K562 (cell line): ENCODE data around the gene LMNA. TPM values are rescaled to one million over a fixed set of nuclear protein-coding genes. Genes with fewer than 3 reads are reported as not detected.

Experiments used
- ATAC-seq: fragments of 200-7000 bp; cut with Tn5 transposase; 3 replicates; pipeline ENCODE4 v1.9.1; 2020; ENCODE audit warnings: moderate library complexity
- BruUV-seq: library from RNA; stranded (reverse); fragments of 400-500 nt; replicated peaks from 2 replicates; lab custom pipeline; 2021; lab: Mats Ljungman, UMichigan
- CTCF ChIA-PET: fragments of 300-600 bp; formaldehyde crosslinking; extraction: SDS; loops from one replicate; lab custom pipeline; 2021; ENCODE audit warnings: low intra/inter-chr PET ratio; lab: Yijun Ruan, JAX
- POLR2A ChIA-PET: fragments of 300-600, 350-650 bp; sonication (Branson Sonifier 250); formaldehyde crosslinking; extraction: SDS; loops from one replicate; lab custom pipeline; 2021; ENCODE audit warnings: antibody characterized with exemption, inconsistent platforms; lab: Yijun Ruan, JAX
- DNase-seq, 4 experiments: peaks; one replicate each; pipeline versions ENCODE4 v3.0.0 to v3.0.0-alpha.2; 2011 to 2018; ENCODE audit warnings: low spot score in 3 of 4, mixed read lengths in 3 of 4; ENCODE audit errors: extremely low read depth in 1 of 4
- FAIRE-seq: peaks from 2 replicates; lab custom pipeline; 2011; peaks lifted over from hg19 to GRCh38; lab: Jason Lieb, UNC
- H2AFZ ChIP-seq: 2 replicates; pipeline ENCODE4 v1.6.0; 2011; ENCODE audit warnings: low read depth, low read length, control low read depth, inconsistent platforms
- H3K27ac ChIP-seq: fragments of 200-600 bp; 3 replicates; pipeline ENCODE4 v1.8.0; 2011; ENCODE audit warnings: low read depth, mild to moderate bottlenecking, control low read depth, inconsistent platforms, low read length, moderate library complexity, mixed read lengths; ENCODE audit errors: extremely low read depth
- H3K27me3 ChIP-seq, 2 experiments: fragments of 300-600 bp in 1 of 2; 2 replicates in 1 of 2; 3 replicates in 1 of 2; pipeline versions ENCODE4 v1.6.0 to v1.8.0; 2011; ENCODE audit warnings: inconsistent platforms in 2 of 2, low read length in 2 of 2, mild to moderate bottlenecking in 1 of 2, mixed read lengths in 1 of 2, moderate library complexity in 1 of 2; ENCODE audit not compliant: control insufficient read depth in 2 of 2, insufficient read depth in 2 of 2
- H3K36me3 ChIP-seq: fragments of 300-600 bp; 3 replicates; pipeline ENCODE4 v1.8.0; 2011; ENCODE audit warnings: mild to moderate bottlenecking, low read length, inconsistent platforms; ENCODE audit not compliant: control insufficient read depth, insufficient read depth
- H3K4me1 ChIP-seq, 2 experiments: fragments of 200-600 bp in 1 of 2; replicated peaks in 1 of 2; 2 replicates in 1 of 2; 3 replicates in 1 of 2; pipeline versions ENCODE4 v1.5.1 to v1.8.0; 2011; ENCODE audit warnings: inconsistent platforms in 2 of 2, low read length in 2 of 2, mild to moderate bottlenecking in 1 of 2, mixed read lengths in 1 of 2, moderate library complexity in 1 of 2; ENCODE audit not compliant: control insufficient read depth in 2 of 2, insufficient read depth in 2 of 2
- H3K4me2 ChIP-seq: 2 replicates; pipeline ENCODE4 v1.6.1; 2011; ENCODE audit warnings: low read length, control low read depth, inconsistent platforms, mixed read lengths; ENCODE audit not compliant: insufficient read depth
- H3K4me3 ChIP-seq: fragments of 200-600 bp; sonication (generic), shearing (Covaris generic); 2 replicates; pipeline ENCODE4 v1.5.1; 2016; ENCODE audit warnings: control low read depth, inconsistent platforms
- H3K79me2 ChIP-seq: fragments of 200-600 bp; 3 replicates; pipeline ENCODE4 v1.8.0; 2011; ENCODE audit warnings: low read length, inconsistent platforms; ENCODE audit not compliant: control insufficient read depth, insufficient read depth
- H3K9ac ChIP-seq, 2 experiments: 2 replicates each; pipeline versions ENCODE4 v1.6.0 to v1.6.1; 2011; ENCODE audit warnings: low read depth in 2 of 2, low read length in 2 of 2, control low read depth in 1 of 2, inconsistent platforms in 1 of 2, mild to moderate bottlenecking in 1 of 2, mixed read lengths in 1 of 2; ENCODE audit not compliant: insufficient read depth in 1 of 2
- H3K9me1 ChIP-seq: one replicate; pipeline ENCODE4 v1.6.0; 2011; ENCODE audit warnings: inconsistent platforms, mild to moderate bottlenecking, low read length, moderate library complexity; ENCODE audit not compliant: control insufficient read depth, insufficient read depth
- H3K9me3 ChIP-seq: replicated peaks from 2 replicates; pipeline ENCODE4 v1.5.1; 2011; ENCODE audit warnings: low read depth, low read length, inconsistent platforms; ENCODE audit not compliant: control insufficient read depth, insufficient read depth
- H4K20me1 ChIP-seq: replicated peaks from 2 replicates; pipeline ENCODE4 v1.6.1; 2011; ENCODE audit warnings: low read length, inconsistent platforms, mixed read lengths; ENCODE audit not compliant: control insufficient read depth, insufficient read depth
- BRD9 ChIP-seq: fragments of 450-650 bp; IDR thresholded peaks from 2 replicates; pipeline ENCODE4 v1.6.1; 2018; ENCODE audit warnings: low read depth; ENCODE audit not compliant: partially characterized antibody
- CAMTA2 ChIP-seq: fragments of 250-450 bp; sonication (Bioruptor Pico); conservative IDR thresholded peaks from 2 replicates; pipeline ENCODE4 v1.5.1; 2022
- JUN ChIP-seq, 2 experiments: sonication (generic) in 1 of 2; formaldehyde crosslinking in 1 of 2; IDR thresholded peaks; 2 replicates each; pipeline versions ENCODE4 v1.6.1 to v1.8.0; 2012 to 2022; ENCODE audit warnings: borderline replicate concordance in 2 of 2, mild to moderate bottlenecking in 2 of 2, improper control_type of control experiment in 1 of 2, low read depth in 1 of 2, low read length in 1 of 2, missing genetic modification reagents in 1 of 2
- MCM5 ChIP-seq: fragments of 450-650 bp; IDR thresholded peaks from 2 replicates; pipeline ENCODE4 v1.6.1; 2016; ENCODE audit warnings: low read depth
- MTA3 ChIP-seq: fragments of 450-650 bp; formaldehyde crosslinking; IDR thresholded peaks from 2 replicates; pipeline ENCODE4 v1.6.1; 2017; ENCODE audit warnings: mild to moderate bottlenecking, borderline replicate concordance
- RBBP5 ChIP-seq: fragments of 200-600 bp; sonication (generic); IDR thresholded peaks from 2 replicates; pipeline ENCODE4 v1.6.1; 2012; ENCODE audit warnings: borderline replicate concordance, mild to moderate bottlenecking, low read length, control low read depth, inconsistent platforms; ENCODE audit not compliant: insufficient read depth, poor library complexity, severe bottlenecking
- SIN3A ChIP-seq, 2 experiments: fragments of 150-350 bp in 1 of 2; IDR thresholded peaks; 2 replicates each; pipeline ENCODE4 v1.6.1; 2011 to 2016; ENCODE audit warnings: borderline replicate concordance in 2 of 2, low read depth in 2 of 2, low read length in 2 of 2, mild to moderate bottlenecking in 2 of 2, moderate library complexity in 2 of 2; ENCODE audit not compliant: control insufficient read depth in 1 of 2
- TRIM24 ChIP-seq, 2 experiments: fragments of 450-650 bp; IDR thresholded peaks; 2 replicates each; pipeline ENCODE4 v1.6.1; 2016
- ZNF174 ChIP-seq: fragments of 250-450 bp; sonication (Bioruptor Pico); IDR thresholded peaks from 2 replicates; pipeline ENCODE4 v1.4.0; 2020; ENCODE audit warnings: mild to moderate bottlenecking
- ZNF23 ChIP-seq: fragments of 250-450 bp; sonication (Bioruptor Pico); IDR thresholded peaks from 2 replicates; pipeline ENCODE4 v1.4.0; 2020; ENCODE audit warnings: mild to moderate bottlenecking
- ZNF253 ChIP-seq: fragments of 250-450 bp; sonication (Bioruptor Pico); conservative IDR thresholded peaks from 2 replicates; pipeline ENCODE4 v1.6.1; 2021; ENCODE audit warnings: mild to moderate bottlenecking
- ZNF263 ChIP-seq: sonication (generic); formaldehyde crosslinking; IDR thresholded peaks from 2 replicates; pipeline ENCODE4 v1.8.0; 2022; ENCODE audit warnings: mild to moderate bottlenecking, missing genetic modification reagents, borderline replicate concordance
- ZNF384 ChIP-seq: IDR thresholded peaks from 2 replicates; pipeline ENCODE4 v1.6.1; 2012; ENCODE audit warnings: low read depth, low read length, improper control_type of control experiment
- WGBS: fragments of 100-300 bp; shearing (Covaris generic); methylation state at CpG from one replicate; pipeline ENCODE4 v1.1.6; 2016; ENCODE audit warnings: low coverage, mixed read lengths; ENCODE audit not compliant: insufficient coverage; ENCODE audit errors: missing lambda C conversion rate; 5-methylcytosine and 5-hydroxymethylcytosine counted together
- in situ Hi-C: fragments of 300-500 bp; cut with MboI; formaldehyde crosslinking; loops from 4 replicates; pipeline ENCODE4 v1.15.0; 2018; ENCODE audit warnings: inconsistent platforms, mixed read lengths
- intact Hi-C: fragments of 100-400 bp; cut with micrococcal nuclease; formaldehyde crosslinking; loops from 2 replicates; pipeline ENCODE4 v1.14.2; 2022
- polyA plus RNA-seq, 8 experiments: library from polyadenylated mRNA; depleted of rRNA in 4 of 8; stranded (reverse) in 5 of 8; unstranded in 3 of 8; fragments of >200 nt; fragmentation: Nextera tagmentation in 2 of 8; fragmentation: Illumina TruSeq in 1 of 8; extraction: Ambion mirVana in 2 of 8; extraction: Trizol in 1 of 8; gene quantifications; 2 replicates each; pipeline versions ENCODE4 v1.2.1 to v1.2.3, GENCODE V29; 2011 to 2014; ENCODE audit warnings: inconsistent platforms in 1 of 8, missing spikeins in 1 of 8
- total RNA-seq, 7 experiments: library from RNA; depleted of rRNA in 6 of 7; stranded (reverse); fragments of >200 nt in 6 of 7; fragmentation: Illumina TruSeq in 2 of 7; extraction: Trizol in 2 of 7; gene quantifications; 2 replicates each; pipeline versions ENCODE4 v1.2.1 to v1.2.3, GENCODE V29; 2011 to 2021; ENCODE audit warnings: low replicate concordance in 1 of 7
- TF ChIP-seq, protein P1 (sequence below): fragments of 250-450 bp; sonication (Bioruptor Pico); IDR thresholded peaks from 2 replicates; pipeline ENCODE4 v1.5.0; 2022; ENCODE audit warnings: mild to moderate bottlenecking
- TF ChIP-seq, protein P2 (sequence below): fragments of 450-650 bp; IDR thresholded peaks from 2 replicates; pipeline ENCODE4 v1.6.1; 2016

Gene LMNA
- total and polyA plus RNA-seq, 9 of the 15 experiments (the other 6 are each of a cell fraction or from before 2014, with no cell fraction given), result 1.00 to 347 (median 88.2) TPM

DNA sequence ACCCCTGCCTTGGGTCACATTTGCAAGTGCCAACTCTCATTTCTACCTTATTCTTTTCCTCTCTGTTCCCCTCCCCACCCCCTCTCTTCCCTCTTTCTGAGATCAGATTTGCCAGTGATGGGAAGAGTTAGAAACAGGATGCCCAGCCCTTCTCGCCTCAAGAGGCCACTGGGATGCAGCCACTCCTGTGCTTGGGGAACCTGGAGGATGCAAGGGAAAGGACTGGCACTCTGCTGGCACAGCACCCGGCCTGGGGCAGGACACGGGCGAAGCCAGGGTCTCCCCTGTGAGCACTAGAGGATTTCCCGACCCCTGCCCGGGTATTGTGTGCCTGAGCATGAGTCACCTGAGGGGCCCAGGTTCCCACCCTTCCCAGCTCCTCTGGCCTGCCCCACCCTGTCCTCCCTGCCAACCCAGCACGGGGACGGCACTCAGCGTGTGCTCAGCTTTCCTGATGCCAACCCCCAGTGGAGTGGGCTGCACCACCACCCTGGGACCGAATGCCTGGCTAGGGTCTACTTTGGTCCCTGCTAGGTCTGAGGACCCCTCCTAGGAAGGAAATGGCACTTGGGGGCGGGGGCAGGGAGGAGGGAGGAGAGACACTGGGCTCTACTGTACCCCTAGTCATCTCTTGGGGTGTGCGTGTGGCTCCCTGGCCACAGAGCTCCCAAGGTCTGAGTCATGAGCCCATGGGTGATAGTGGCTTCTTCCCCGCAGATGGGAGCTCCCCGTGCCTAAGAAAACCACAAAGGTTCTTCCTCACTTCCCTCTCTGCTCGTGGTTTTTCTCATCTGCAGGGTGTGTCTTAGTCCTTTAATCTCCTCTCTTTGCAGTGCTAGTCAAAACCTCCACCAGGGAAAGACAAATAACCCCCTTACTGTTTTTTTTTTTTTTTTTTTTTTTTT lies 12.4 kb downstream of the LMNA start:
- H2AFZ ChIP-seq, result no peak overlapping the region
- BruUV-seq, result no TSS peak
- H3K27me3 ChIP-seq, result no peaks in the 10 kb centered on the region
- peak; percentile 84 for FAIRE-seq
- H3K4me3 ChIP-seq, result peak overlapping the region; percentile 26; the same call in 1 of the 2 replicates
- POLR2A ChIA-PET, result interaction anchor here (0.7 to 6.5 kb wide), 8 partner anchors 7 to 158 kb away, joined by 3 to 76 read pairs (median 4); partner anchors contain the start of genes LMNA and SMG5
- ATAC-seq, result peak; percentile 9
- H3K79me2 ChIP-seq, result peaks cover 89% of the 10 kb centered on the region
- peak overlapping the region; percentile 60 to 85; a peak in 3 of 4 replicates for H3K9ac ChIP-seq
- H3K9me1 ChIP-seq, result peaks cover 10% of the 10 kb centered on the region
- peak overlapping the region; percentile 82 for H3K27ac ChIP-seq
- in situ Hi-C loops, result no loop called here
- H4K20me1 ChIP-seq, result peaks cover 42% of the 10 kb centered on the region
- DNase-seq, result peak in 2 of 4 experiments; percentile 57 to 88
- peaks cover 51% of the 10 kb centered on the region; the same call in 2 of the 3 replicates for H3K36me3 ChIP-seq
- intact Hi-C loops, result loop anchor here (10.0 kb wide), 1 partner anchor 192 kb away; the partner anchor contains the start of gene KHDC4
- H3K4me1 ChIP-seq, result peaks cover 75 to 80% of the 10 kb centered on the region in 2 experiments
- no peaks in the 10 kb centered on the region for H3K9me3 ChIP-seq
- WGBS, result 26% methylated on average over 15 of the region's 15 CpGs
- H3K4me2 ChIP-seq, result peak overlapping the region; percentile 83
- CTCF ChIA-PET, result no interaction called here
- no peak for TF ChIP-seq ZNF253 (CRISPR knock-in tag)
- no peak; a peak in 1 of 4 replicates for TF ChIP-seq SIN3A (IDR thresholded peaks at IDR 0.05; ENCODE audit: borderline replicate concordance in 2 of 2, control insufficient read depth in 1 of 2, low read depth in 2 of 2, low read length in 2 of 2)
- TF ChIP-seq, protein P1, sequence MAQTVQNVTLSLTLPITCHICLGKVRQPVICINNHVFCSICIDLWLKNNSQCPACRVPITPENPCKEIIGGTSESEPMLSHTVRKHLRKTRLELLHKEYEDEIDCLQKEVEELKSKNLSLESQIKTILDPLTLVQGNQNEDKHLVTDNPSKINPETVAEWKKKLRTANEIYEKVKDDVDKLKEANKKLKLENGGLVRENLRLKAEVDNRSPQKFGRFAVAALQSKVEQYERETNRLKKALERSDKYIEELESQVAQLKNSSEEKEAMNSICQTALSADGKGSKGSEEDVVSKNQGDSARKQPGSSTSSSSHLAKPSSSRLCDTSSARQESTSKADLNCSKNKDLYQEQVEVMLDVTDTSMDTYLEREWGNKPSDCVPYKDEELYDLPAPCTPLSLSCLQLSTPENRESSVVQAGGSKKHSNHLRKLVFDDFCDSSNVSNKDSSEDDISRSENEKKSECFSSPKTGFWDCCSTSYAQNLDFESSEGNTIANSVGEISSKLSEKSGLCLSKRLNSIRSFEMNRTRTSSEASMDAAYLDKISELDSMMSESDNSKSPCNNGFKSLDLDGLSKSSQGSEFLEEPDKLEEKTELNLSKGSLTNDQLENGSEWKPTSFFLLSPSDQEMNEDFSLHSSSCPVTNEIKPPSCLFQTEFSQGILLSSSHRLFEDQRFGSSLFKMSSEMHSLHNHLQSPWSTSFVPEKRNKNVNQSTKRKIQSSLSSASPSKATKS, result no peak
- no peak for TF ChIP-seq ZNF174
- TF ChIP-seq JUN (IDR thresholded peaks at IDR 0.05; ENCODE audit: borderline replicate concordance, low read depth, low read length), result peak; percentile 46; the same call in 1 of the 2 replicates
- TF ChIP-seq JUN (CRISPR knock-in tag; IDR thresholded peaks at IDR 0.05; ENCODE audit: borderline replicate concordance), result no peak
- peak; percentile 63; the same call in 1 of the 2 replicates for TF ChIP-seq ZNF263 (CRISPR knock-in tag)
- peak; percentile 86 for TF ChIP-seq ZNF384
- TF ChIP-seq, protein P2, sequence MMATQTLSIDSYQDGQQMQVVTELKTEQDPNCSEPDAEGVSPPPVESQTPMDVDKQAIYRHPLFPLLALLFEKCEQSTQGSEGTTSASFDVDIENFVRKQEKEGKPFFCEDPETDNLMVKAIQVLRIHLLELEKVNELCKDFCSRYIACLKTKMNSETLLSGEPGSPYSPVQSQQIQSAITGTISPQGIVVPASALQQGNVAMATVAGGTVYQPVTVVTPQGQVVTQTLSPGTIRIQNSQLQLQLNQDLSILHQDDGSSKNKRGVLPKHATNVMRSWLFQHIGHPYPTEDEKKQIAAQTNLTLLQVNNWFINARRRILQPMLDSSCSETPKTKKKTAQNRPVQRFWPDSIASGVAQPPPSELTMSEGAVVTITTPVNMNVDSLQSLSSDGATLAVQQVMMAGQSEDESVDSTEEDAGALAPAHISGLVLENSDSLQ, result no peak
- TF ChIP-seq MTA3, result 0 out of 2 replicates have a peak, but pooled peaks have one; percentile 43
- no peak for TF ChIP-seq RBBP5
- TF ChIP-seq TRIM24 (IDR thresholded peaks at IDR 0.05), result peak in 1 of 2 experiments; percentile 17; a peak in 1 of 4 replicates
- TF ChIP-seq MCM5, result no peak
- no peak for TF ChIP-seq BRD9
- no peak for TF ChIP-seq CAMTA2 (CRISPR knock-in tag)
- TF ChIP-seq ZNF23 (CRISPR knock-in tag), result no peak
